SHP77 (cell line): Measurements from ENCODE around the gene SCART1.
"Not testable (repeated sequence)": the region's sequence is repeated elsewhere in the genome, so short reads cannot be mapped to it uniquely, and the experiment has no call there.

Experiments used
- DNase-seq, 2 experiments: peaks; one replicate each; lab custom pipeline; 2025; lab: John Stamatoyannopoulos, UW

The SCART1 gene

GRCh38 chr10:133432789-133433188 is 21.0 kb upstream of the SCART1 start:
- DNase-seq: not testable (repeated sequence)

GRCh38 chr10:133438711-133439273 is 15.0 kb upstream of the SCART1 start:
- peak in 1 of 2 experiments; percentile 38 for DNase-seq

- DNase-seq: no peak
Observed at GRCh38 chr10:133439517-133440461, 14.0 kb upstream of the SCART1 start.

GRCh38 chr10:133440633-133441285 is 13.0 kb upstream of the SCART1 start:
- no peak for DNase-seq

GRCh38 chr10:133441356-133441755 is 12.4 kb upstream of the SCART1 start:
- DNase-seq: not testable (repeated sequence)

- DNase-seq: no peak
Observed at GRCh38 chr10:133441780-133442179, 12.0 kb upstream of the SCART1 start.

- DNase-seq: no peak
Observed at GRCh38 chr10:133442191-133442966, 11.4 kb upstream of the SCART1 start.

- no peak for DNase-seq
Observed at GRCh38 chr10:133442967-133443924, 10.5 kb upstream of the SCART1 start.

GRCh38 chr10:133444342-133445267 is 9.1 kb upstream of the SCART1 start:
- DNase-seq: no peak

GRCh38 chr10:133445268-133445732 is 8.4 kb upstream of the SCART1 start:
- DNase-seq: no peak

- no peak for DNase-seq
Observed at GRCh38 chr10:133445751-133446708, 7.7 kb upstream of the SCART1 start.

- no peak for DNase-seq
Observed at GRCh38 chr10:133446979-133447378, 6.8 kb upstream of the SCART1 start.

- DNase-seq: no peak
Observed at GRCh38 chr10:133448120-133448519, 5.6 kb upstream of the SCART1 start.

GRCh38 chr10:133451346-133451745 is 2.4 kb upstream of the SCART1 start:
- no peak for DNase-seq

- no peak for DNase-seq
Observed at GRCh38 chr10:133452453-133452852, 1.3 kb upstream of the SCART1 start.

GRCh38 chr10:133454204-133454893 is 604 bp downstream of the SCART1 start:
- no peak for DNase-seq

- DNase-seq: no peak
Observed at GRCh38 chr10:133455196-133455595, 1.5 kb downstream of the SCART1 start.

GRCh38 chr10:133455611-133456031 is 1.9 kb downstream of the SCART1 start:
- DNase-seq: no peak
